IMR-90 (cell line): Measurements from ENCODE around the gene CA4. TPM values are rescaled to one million over a fixed set of nuclear protein-coding genes. Genes with fewer than 3 reads are reported as not detected.
A peak's percentile ranks its signal among the peaks of the same experiment; 100 is the strongest.
"Not testable (repeated sequence)": the region's sequence is repeated elsewhere in the genome, so short reads cannot be mapped to it uniquely, and the experiment has no call there.

Experiments used
- ATAC-seq: fragments of 200-7000 bp; cut with Tn5 transposase; 2 replicates; pipeline ENCODE4 v1.9.1; 2020; ENCODE audit warnings: low read depth, mild to moderate bottlenecking, moderate library complexity
- BruUV-seq: library from RNA; stranded (reverse); fragments of 400-500 nt; replicated peaks from 2 replicates; lab custom pipeline; 2021; lab: Mats Ljungman, UMichigan
- CTCF ChIA-PET: fragments of 300-600 bp; formaldehyde crosslinking; extraction: SDS; loops from one replicate; lab custom pipeline; 2021; ENCODE audit warnings: antibody characterized with exemption; lab: Yijun Ruan, JAX
- POLR2A ChIA-PET: fragments of 300-600 bp; sonication (Branson Sonifier 250); formaldehyde crosslinking; loops from one replicate; lab custom pipeline; 2022; ENCODE audit warnings: antibody characterized with exemption; ENCODE audit not compliant: unreplicated experiment; lab: Charles Lee
- DNase-seq: peaks from one replicate; pipeline ENCODE4 v3.0.0; 2013
- H2AFZ ChIP-seq: replicated peaks from 2 replicates; pipeline ENCODE3; 2013; ENCODE audit warnings: low read length, mild to moderate bottlenecking; ENCODE audit not compliant: poor library complexity
- H2AK5ac ChIP-seq: 2 replicates; pipeline ENCODE4 v1.6.1; 2013; ENCODE audit warnings: low read depth, low read length, inconsistent platforms
- H2AK9ac ChIP-seq: replicated peaks from 2 replicates; pipeline ENCODE3; 2013; ENCODE audit warnings: mild to moderate bottlenecking, low read depth, low read length, moderate library complexity; ENCODE audit not compliant: poor library complexity
- H2BK120ac ChIP-seq: 2 replicates; pipeline ENCODE4 v1.6.1; 2013; ENCODE audit warnings: low read depth, low read length, inconsistent platforms
- H2BK15ac ChIP-seq: 3 replicates; pipeline ENCODE4 v1.6.1; 2013; ENCODE audit warnings: low read depth, low read length, inconsistent platforms
- H2BK20ac ChIP-seq: 2 replicates; pipeline ENCODE4 v1.6.1; 2013; ENCODE audit warnings: low read depth, mild to moderate bottlenecking, inconsistent platforms, low read length, moderate library complexity
- H2BK5ac ChIP-seq: 2 replicates; pipeline ENCODE4 v1.6.1; 2013; ENCODE audit warnings: mild to moderate bottlenecking, low read depth, low read length, inconsistent platforms; ENCODE audit not compliant: poor library complexity, severe bottlenecking
- H3K14ac ChIP-seq: replicated peaks from 2 replicates; pipeline ENCODE4 v1.6.1; 2013; ENCODE audit warnings: low read depth, low read length, inconsistent platforms
- H3K18ac ChIP-seq: 2 replicates; pipeline ENCODE4 v1.6.1; 2013; ENCODE audit warnings: low read depth, low read length, control low read depth
- H3K23ac ChIP-seq: 2 replicates; pipeline ENCODE4 v1.6.1; 2013; ENCODE audit warnings: low read depth, low read length, inconsistent platforms
- H3K27ac ChIP-seq: 2 replicates; pipeline ENCODE4 v1.5.1; 2013; ENCODE audit warnings: mild to moderate bottlenecking, control low read depth, low read length; ENCODE audit not compliant: insufficient read depth
- H3K27me3 ChIP-seq: 2 replicates; pipeline ENCODE4 v1.6.1; 2013; ENCODE audit warnings: low read length; ENCODE audit not compliant: control insufficient read depth, insufficient read depth
- H3K36me3 ChIP-seq: 2 replicates; pipeline ENCODE4 v1.6.1; 2013; ENCODE audit warnings: low read length, mixed read lengths; ENCODE audit not compliant: control insufficient read depth, insufficient read depth
- H3K4ac ChIP-seq: 2 replicates; pipeline ENCODE4 v1.6.1; 2013; ENCODE audit warnings: low read depth, low read length, inconsistent platforms
- H3K4me1 ChIP-seq: 2 replicates; pipeline ENCODE4 v1.6.1; 2013; ENCODE audit warnings: low read length, mixed read lengths; ENCODE audit not compliant: control insufficient read depth, insufficient read depth
- H3K4me2 ChIP-seq: 2 replicates; pipeline ENCODE4 v1.6.1; 2013; ENCODE audit warnings: low read depth, mild to moderate bottlenecking, control low read depth, low read length, moderate library complexity
- H3K4me3 ChIP-seq: 2 replicates; pipeline ENCODE4 v1.5.1; 2013; ENCODE audit warnings: low read depth, mild to moderate bottlenecking, control low read depth, low read length, moderate library complexity; ENCODE audit not compliant: insufficient read depth
- H3K56ac ChIP-seq: 2 replicates; pipeline ENCODE4 v1.6.1; 2013; ENCODE audit warnings: low read length, inconsistent platforms; ENCODE audit not compliant: insufficient read depth; ENCODE audit errors: extremely low read depth
- H3K79me1 ChIP-seq, 2 experiments: 2 replicates each; pipeline ENCODE4 v1.6.1; 2013; ENCODE audit warnings: low read length in 2 of 2, inconsistent platforms in 1 of 2, low read depth in 1 of 2
- H3K9ac ChIP-seq: 2 replicates; pipeline ENCODE4 v1.6.1; 2013; ENCODE audit warnings: low read depth, low read length, control low read depth
- H3K9me1 ChIP-seq: 2 replicates; pipeline ENCODE4 v1.6.1; 2013; ENCODE audit warnings: low read length, inconsistent platforms; ENCODE audit not compliant: insufficient read depth
- H3K9me3 ChIP-seq: 2 replicates; pipeline ENCODE4 v1.6.1; 2013; ENCODE audit warnings: low read length; ENCODE audit not compliant: control insufficient read depth, insufficient read depth
- H4K20me1 ChIP-seq: 2 replicates; pipeline ENCODE4 v1.6.1; 2013; ENCODE audit warnings: low read length, inconsistent platforms; ENCODE audit not compliant: insufficient read depth
- H4K5ac ChIP-seq: 2 replicates; pipeline ENCODE4 v1.6.1; 2013; ENCODE audit warnings: mild to moderate bottlenecking, low read depth, low read length, control low read depth
- H4K8ac ChIP-seq, 2 experiments: 2 replicates each; pipeline ENCODE4 v1.6.1; 2013; ENCODE audit warnings: low read depth in 2 of 2, low read length in 2 of 2, control low read depth in 1 of 2, inconsistent platforms in 1 of 2
- H4K91ac ChIP-seq: 2 replicates; pipeline ENCODE4 v1.6.1; 2013; ENCODE audit warnings: low read depth, low read length, inconsistent platforms; ENCODE audit not compliant: insufficient read depth
- NFE2L2 ChIP-seq: fragments of 150-350 bp; IDR thresholded peaks from 2 replicates; pipeline ENCODE4 v1.6.1; 2016; ENCODE audit warnings: low read depth, mild to moderate bottlenecking, low read length
- WGBS, 2 experiments: methylation state at CpG; one replicate each; pipeline versions ENCODE4 v1.1.5 to v1.1.7; 2013; ENCODE audit warnings: missing lambda C conversion rate in 2 of 2; ENCODE audit not compliant: insufficient read length in 1 of 2; ENCODE audit errors: extremely low coverage in 2 of 2; 5-methylcytosine and 5-hydroxymethylcytosine counted together
- dilution Hi-C: fragments of 300-500 bp; cut with HindIII; formaldehyde crosslinking; loops from one replicate; pipeline ENCODE4 v1.14.3; 2018; ENCODE audit warnings: low sequenced_read_pairs; ENCODE audit not compliant: unreplicated experiment
- in situ Hi-C: fragments of 300-500 bp; cut with MboI; formaldehyde crosslinking; loops from 3 replicates; pipeline ENCODE4 v1.14.3; 2019; ENCODE audit warnings: low sequenced_read_pairs, inconsistent platforms, mixed read lengths
- intact Hi-C: fragments of 100-400 bp; cut with micrococcal nuclease; formaldehyde crosslinking; loops from 2 replicates; pipeline ENCODE4 v1.10.0; 2022
- polyA plus RNA-seq, 3 experiments: library from polyadenylated mRNA; depleted of rRNA; stranded (reverse); fragments of >200 nt; gene quantifications; 2 replicates each; pipeline ENCODE4 v1.2.3, GENCODE V29; 2012; ENCODE audit warnings: low replicate concordance in 1 of 3
- total RNA-seq: library from RNA; depleted of rRNA; stranded (reverse); fragments of >200 nt; gene quantifications from 2 replicates; pipeline ENCODE4 v1.2.3, GENCODE V29; 2012

CA4 gene
- total and polyA plus RNA-seq, 2 of the 4 experiments (the other 2 are of a cell fraction), result not detected

GRCh38 chr17:60186846-60187745, 37.3 kb downstream of the CA4 start:
- H2BK20ac ChIP-seq, H4K8ac ChIP-seq, H3K4me1 ChIP-seq, H3K4ac ChIP-seq, H4K5ac ChIP-seq, H3K56ac ChIP-seq, H3K9ac ChIP-seq, H4K20me1 ChIP-seq, BruUV-seq, H3K27ac ChIP-seq, H3K9me3 ChIP-seq, H2AK5ac ChIP-seq, H3K27me3 ChIP-seq, H3K14ac ChIP-seq, H3K79me1 ChIP-seq, H3K4me2 ChIP-seq, H3K18ac ChIP-seq, H3K23ac ChIP-seq, H2AK9ac ChIP-seq, POLR2A ChIA-PET, H2AFZ ChIP-seq, ATAC-seq, H2BK5ac ChIP-seq, H2BK15ac ChIP-seq, H2BK120ac ChIP-seq, intact Hi-C loops, H4K91ac ChIP-seq, CTCF ChIA-PET, H3K4me3 ChIP-seq, H3K9me1 ChIP-seq, dilution Hi-C loops: not testable (repeated sequence)
- in situ Hi-C loops, result loop anchor here (25.0 kb wide), 1 partner anchor 250 kb away; no protein-coding TSS in a partner anchor
- no CpG with 5 or more reads among the region's 7 CpGs for WGBS, 2 experiments
- peak; percentile 52 for TF ChIP-seq NFE2L2
- peak; percentile 47 for DNase-seq
- peaks cover 34% of the 10 kb centered on the region for H3K36me3 ChIP-seq
